GM23338 (cell line): ENCODE measurements around the gene NELFA. TPM values are rescaled to one million over a fixed set of nuclear protein-coding genes. Genes with fewer than 3 reads are reported as not detected.

Experiments
- ATAC-seq: fragments of 200-7000 bp; cut with Tn5 transposase; 3 replicates; pipeline ENCODE4 v1.9.1; 2020
- DNase-seq: peaks from one replicate; pipeline ENCODE4 v3.0.0-alpha.2; 2015; ENCODE audit warnings: low spot score
- H2AFZ ChIP-seq: fragments of 200-600 bp; sonication (generic); 2 replicates; pipeline ENCODE4 v1.8.0; 2016; ENCODE audit warnings: antibody characterized with exemption, mild to moderate bottlenecking, moderate library complexity
- H3F3A ChIP-seq: fragments of 200-600 bp; sonication (generic); replicated peaks from 2 replicates; pipeline ENCODE4 v1.8.0; 2017; ENCODE audit warnings: antibody characterized with exemption, mixed run types, low read depth
- H3K27ac ChIP-seq: fragments of 200-600 bp; sonication (generic); 2 replicates; pipeline ENCODE4 v1.6.1; 2016; ENCODE audit warnings: low read depth
- H3K27me3 ChIP-seq: fragments of 200-600 bp; sonication (generic); 2 replicates; pipeline ENCODE4 v1.8.0; 2016; ENCODE audit warnings: mild to moderate bottlenecking, mixed run types, moderate library complexity; ENCODE audit not compliant: insufficient read depth
- H3K36me3 ChIP-seq: fragments of 200-600 bp; sonication (generic); 2 replicates; pipeline ENCODE4 v1.8.0; 2016; ENCODE audit warnings: mild to moderate bottlenecking; ENCODE audit not compliant: insufficient read depth
- H3K4me1 ChIP-seq: fragments of 200-600 bp; sonication (generic); 2 replicates; pipeline ENCODE4 v1.8.0; 2016; ENCODE audit warnings: mild to moderate bottlenecking, moderate library complexity; ENCODE audit not compliant: insufficient read depth
- H3K4me2 ChIP-seq: fragments of 200-600 bp; sonication (generic); 2 replicates; pipeline ENCODE4 v1.7.1; 2017; ENCODE audit warnings: mixed run types
- H3K4me3 ChIP-seq: fragments of 200-600 bp; sonication (generic); 2 replicates; pipeline ENCODE4 v1.6.1; 2016; ENCODE audit warnings: mixed run types
- H3K79me2 ChIP-seq: fragments of 200-600 bp; sonication (generic); replicated peaks from 2 replicates; pipeline ENCODE4 v1.8.0; 2017; ENCODE audit warnings: mild to moderate bottlenecking; ENCODE audit not compliant: insufficient read depth
- H3K9me2 ChIP-seq: fragments of 200-600 bp; sonication (generic); 2 replicates; pipeline ENCODE4 v1.8.0; 2017; ENCODE audit not compliant: insufficient read depth
- H4K20me1 ChIP-seq: fragments of 200-600 bp; sonication (generic); replicated peaks from 2 replicates; pipeline ENCODE4 v1.8.0; 2017; ENCODE audit warnings: mild to moderate bottlenecking; ENCODE audit not compliant: insufficient read depth
- H3K27ac Mint-ChIP-seq: 2 replicates; pipeline ENCODE4 v1.8.0; 2020; ENCODE audit warnings: inconsistent platforms, mild to moderate bottlenecking, moderate library complexity, mixed read lengths
- H3K27me3 Mint-ChIP-seq: 3 replicates; pipeline ENCODE4 v1.8.0; 2022; ENCODE audit warnings: low read depth, mild to moderate bottlenecking, moderate library complexity, mixed read lengths, inconsistent platforms; ENCODE audit not compliant: insufficient read depth, poor library complexity
- H3K36me3 Mint-ChIP-seq: 3 replicates; pipeline ENCODE4 v1.8.0; 2021; ENCODE audit warnings: low read depth, mild to moderate bottlenecking, inconsistent platforms, moderate library complexity, mixed read lengths
- H3K4me1 Mint-ChIP-seq: 3 replicates; pipeline ENCODE4 v1.8.0; 2020; ENCODE audit warnings: mild to moderate bottlenecking, inconsistent platforms, mixed read lengths
- H3K4me3 Mint-ChIP-seq: 3 replicates; pipeline ENCODE4 v1.8.0; 2021; ENCODE audit warnings: moderate library complexity, mild to moderate bottlenecking, inconsistent platforms, mixed read lengths
- H3K9me3 Mint-ChIP-seq: 3 replicates; pipeline ENCODE4 v1.8.0; 2020; ENCODE audit warnings: moderate library complexity, mild to moderate bottlenecking, inconsistent platforms, mixed read lengths
- CREB1 ChIP-seq: fragments of 250-450 bp; sonication (Bioruptor Pico); IDR thresholded peaks from 2 replicates; pipeline ENCODE4 v1.5.0; 2020; ENCODE audit warnings: low read depth, mild to moderate bottlenecking, moderate library complexity
- CTCF ChIP-seq, 2 experiments: fragments of 200-600 bp in 1 of 2; sonication (generic) in 1 of 2; conservative IDR thresholded peaks; 2 replicates each; pipeline versions ENCODE4 v1.5.1 to v1.6.1; 2016 to 2017; ENCODE audit warnings: antibody characterized with exemption in 2 of 2, low read depth in 2 of 2, mild to moderate bottlenecking in 2 of 2, moderate library complexity in 1 of 2
- EZH2phosphoT487 ChIP-seq: fragments of 200-600 bp; sonication (generic); IDR thresholded peaks from one replicate; pipeline ENCODE4 v1.8.1; 2018; ENCODE audit warnings: antibody characterized with exemption; ENCODE audit not compliant: unreplicated experiment
- REST ChIP-seq: IDR thresholded peaks from one replicate; pipeline ENCODE4 v1.6.1; 2018; ENCODE audit warnings: antibody characterized with exemption; ENCODE audit not compliant: unreplicated experiment
- STAT1 ChIP-seq: IDR thresholded peaks from one replicate; pipeline ENCODE4 v1.6.1; 2016; ENCODE audit warnings: antibody characterized with exemption; ENCODE audit not compliant: unreplicated experiment
- ZNF114 ChIP-seq: fragments of 250-450 bp; sonication (Bioruptor Pico); IDR thresholded peaks from 2 replicates; pipeline ENCODE4 v1.5.0; 2020; ENCODE audit warnings: mild to moderate bottlenecking, moderate library complexity
- ZNF331 ChIP-seq: fragments of 250-450 bp; sonication (Bioruptor Pico); IDR thresholded peaks from 2 replicates; pipeline ENCODE4 v1.5.0; 2020; ENCODE audit warnings: low read depth, mild to moderate bottlenecking, moderate library complexity
- polyA plus RNA-seq: library from polyadenylated mRNA; unstranded; fragments of >200 nt; fragmentation: Nextera tagmentation; extraction: Ambion mirVana; gene quantifications from 2 replicates; pipeline ENCODE4 v1.2.1, GENCODE V29; 2016
- total RNA-seq: library from RNA; depleted of rRNA; stranded (reverse); fragments of >200 nt; shearing (Covaris generic); gene quantifications from 2 replicates; pipeline ENCODE4 v1.2.3, GENCODE V29; 2014
- TF ChIP-seq, protein P1 (sequence below): fragments of 250-450 bp; sonication (Bioruptor Pico); IDR thresholded peaks from 2 replicates; pipeline ENCODE4 v1.5.0; 2020; ENCODE audit warnings: mild to moderate bottlenecking, moderate library complexity

NELFA gene
- total and polyA plus RNA-seq, 2 experiments from 2014 or later, result 62.8 to 63.3 TPM

GRCh38 chr4:2040391-2041238 is 31.8 kb upstream of the NELFA start:
- H4K20me1 ChIP-seq, result no peaks in the 10 kb centered on the region; the same call in 1 of the 2 replicates
- no peaks in the 10 kb centered on the region for H3K4me1 ChIP-seq
- H3K27me3 ChIP-seq, result peaks cover 85% of the 10 kb centered on the region
- peak overlapping the region; percentile 92 for H3K4me2 ChIP-seq
- no peaks in the 10 kb centered on the region for H3K79me2 ChIP-seq
- peak overlapping the region; percentile 55 for H3K4me3 Mint-ChIP-seq
- no peak overlapping the region for H3K27ac ChIP-seq
- peak overlapping the region; percentile 28; the same call in 1 of the 2 replicates for H2AFZ ChIP-seq
- H3K36me3 ChIP-seq, result no peaks in the 10 kb centered on the region; the same call in 1 of the 2 replicates
- no peak overlapping the region for H3K27ac Mint-ChIP-seq
- H3K27me3 Mint-ChIP-seq, result peaks cover 33% of the 10 kb centered on the region
- TF ChIP-seq REST (no peak), ZNF114 (no peak), ZNF331 (CRISPR knock-in tag) (no peak), EZH2phosphoT487 (peak; percentile 55), CTCF (conservative IDR thresholded peaks at IDR 0.05; ENCODE audit: low read depth in 2 of 2) (no peak), STAT1 (no peak), CREB1 (CRISPR knock-in tag) (no peak)
- TF ChIP-seq, protein P1, sequence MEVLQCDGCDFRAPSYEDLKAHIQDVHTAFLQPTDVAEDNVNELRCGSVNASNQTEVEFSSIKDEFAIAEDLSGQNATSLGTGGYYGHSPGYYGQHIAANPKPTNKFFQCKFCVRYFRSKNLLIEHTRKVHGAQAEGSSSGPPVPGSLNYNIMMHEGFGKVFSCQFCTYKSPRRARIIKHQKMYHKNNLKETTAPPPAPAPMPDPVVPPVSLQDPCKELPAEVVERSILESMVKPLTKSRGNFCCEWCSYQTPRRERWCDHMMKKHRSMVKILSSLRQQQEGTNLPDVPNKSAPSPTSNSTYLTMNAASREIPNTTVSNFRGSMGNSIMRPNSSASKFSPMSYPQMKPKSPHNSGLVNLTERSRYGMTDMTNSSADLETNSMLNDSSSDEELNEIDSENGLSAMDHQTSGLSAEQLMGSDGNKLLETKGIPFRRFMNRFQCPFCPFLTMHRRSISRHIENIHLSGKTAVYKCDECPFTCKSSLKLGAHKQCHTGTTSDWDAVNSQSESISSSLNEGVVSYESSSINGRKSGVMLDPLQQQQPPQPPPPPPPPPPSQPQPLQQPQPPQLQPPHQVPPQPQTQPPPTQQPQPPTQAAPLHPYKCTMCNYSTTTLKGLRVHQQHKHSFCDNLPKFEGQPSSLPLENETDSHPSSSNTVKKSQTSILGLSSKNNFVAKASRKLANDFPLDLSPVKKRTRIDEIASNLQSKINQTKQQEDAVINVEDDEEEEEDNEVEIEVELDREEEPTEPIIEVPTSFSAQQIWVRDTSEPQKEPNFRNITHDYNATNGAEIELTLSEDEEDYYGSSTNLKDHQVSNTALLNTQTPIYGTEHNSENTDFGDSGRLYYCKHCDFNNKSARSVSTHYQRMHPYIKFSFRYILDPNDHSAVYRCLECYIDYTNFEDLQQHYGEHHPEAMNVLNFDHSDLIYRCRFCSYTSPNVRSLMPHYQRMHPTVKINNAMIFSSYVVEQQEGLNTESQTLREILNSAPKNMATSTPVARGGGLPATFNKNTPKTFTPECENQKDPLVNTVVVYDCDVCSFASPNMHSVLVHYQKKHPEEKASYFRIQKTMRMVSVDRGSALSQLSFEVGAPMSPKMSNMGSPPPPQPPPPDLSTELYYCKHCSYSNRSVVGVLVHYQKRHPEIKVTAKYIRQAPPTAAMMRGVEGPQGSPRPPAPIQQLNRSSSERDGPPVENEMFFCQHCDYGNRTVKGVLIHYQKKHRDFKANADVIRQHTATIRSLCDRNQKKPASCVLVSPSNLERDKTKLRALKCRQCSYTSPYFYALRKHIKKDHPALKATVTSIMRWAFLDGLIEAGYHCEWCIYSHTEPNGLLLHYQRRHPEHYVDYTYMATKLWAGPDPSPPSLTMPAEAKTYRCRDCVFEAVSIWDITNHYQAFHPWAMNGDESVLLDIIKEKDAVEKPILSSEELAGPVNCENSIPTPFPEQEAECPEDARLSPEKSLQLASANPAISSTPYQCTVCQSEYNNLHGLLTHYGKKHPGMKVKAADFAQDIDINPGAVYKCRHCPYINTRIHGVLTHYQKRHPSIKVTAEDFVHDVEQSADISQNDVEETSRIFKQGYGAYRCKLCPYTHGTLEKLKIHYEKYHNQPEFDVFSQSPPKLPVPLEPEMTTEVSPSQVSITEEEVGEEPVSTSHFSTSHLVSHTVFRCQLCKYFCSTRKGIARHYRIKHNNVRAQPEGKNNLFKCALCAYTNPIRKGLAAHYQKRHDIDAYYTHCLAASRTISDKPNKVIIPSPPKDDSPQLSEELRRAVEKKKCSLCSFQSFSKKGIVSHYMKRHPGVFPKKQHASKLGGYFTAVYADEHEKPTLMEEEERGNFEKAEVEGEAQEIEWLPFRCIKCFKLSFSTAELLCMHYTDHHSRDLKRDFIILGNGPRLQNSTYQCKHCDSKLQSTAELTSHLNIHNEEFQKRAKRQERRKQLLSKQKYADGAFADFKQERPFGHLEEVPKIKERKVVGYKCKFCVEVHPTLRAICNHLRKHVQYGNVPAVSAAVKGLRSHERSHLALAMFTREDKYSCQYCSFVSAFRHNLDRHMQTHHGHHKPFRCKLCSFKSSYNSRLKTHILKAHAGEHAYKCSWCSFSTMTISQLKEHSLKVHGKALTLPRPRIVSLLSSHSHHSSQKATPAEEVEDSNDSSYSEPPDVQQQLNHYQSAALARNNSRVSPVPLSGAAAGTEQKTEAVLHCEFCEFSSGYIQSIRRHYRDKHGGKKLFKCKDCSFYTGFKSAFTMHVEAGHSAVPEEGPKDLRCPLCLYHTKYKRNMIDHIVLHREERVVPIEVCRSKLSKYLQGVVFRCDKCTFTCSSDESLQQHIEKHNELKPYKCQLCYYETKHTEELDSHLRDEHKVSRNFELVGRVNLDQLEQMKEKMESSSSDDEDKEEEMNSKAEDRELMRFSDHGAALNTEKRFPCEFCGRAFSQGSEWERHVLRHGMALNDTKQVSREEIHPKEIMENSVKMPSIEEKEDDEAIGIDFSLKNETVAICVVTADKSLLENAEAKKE, result no peak
- peak; percentile 53 for ATAC-seq
- no peaks in the 10 kb centered on the region for H3F3A ChIP-seq
- H3K9me3 Mint-ChIP-seq, result peaks cover 3% of the 10 kb centered on the region; the same call in 2 of the 3 replicates
- DNase-seq, result peak; percentile 70
- no peaks in the 10 kb centered on the region for H3K9me2 ChIP-seq
- H3K4me1 Mint-ChIP-seq, result peaks cover 2% of the 10 kb centered on the region; the same call in 1 of the 3 replicates
- H3K4me3 ChIP-seq, result peak overlapping the region; percentile 75
- H3K36me3 Mint-ChIP-seq, result peaks cover 3% of the 10 kb centered on the region; the same call in 1 of the 3 replicates
